H1 (cell line): ENCODE results near the gene NBAS. TPM values are rescaled to one million over a fixed set of nuclear protein-coding genes. Genes with fewer than 3 reads are reported as not detected.

Experiments used
- SRF ChIP-seq: IDR thresholded peaks from 2 replicates; pipeline ENCODE4 v1.6.1; 2011; ENCODE audit warnings: mild to moderate bottlenecking, low read depth, low read length, moderate library complexity
- polyA plus RNA-seq, 7 experiments: library from polyadenylated mRNA; depleted of rRNA in 3 of 7; stranded (reverse) in 5 of 7; unstranded in 2 of 7; fragments of >200 nt in 5 of 7; fragments of 200-250 nt in 2 of 7; gene quantifications; 1 replicate in 5 of 7; 2 replicates in 1 of 7; 4 replicates in 1 of 7; pipeline versions ENCODE4 v1.2.1 to v1.2.3, GENCODE V29; 2011 to 2013; ENCODE audit warnings: missing spikeins in 2 of 7, mixed read lengths in 2 of 7
- total RNA-seq: library from RNA; stranded (reverse); fragmentation: NEBNext Ultra II Directional; extraction: Animal tissue kit (Norgen Biotek cat#: 25700); gene quantifications from 2 replicates; pipeline ENCODE4 v1.2.1, GENCODE V29; 2021

The NBAS gene
- total and polyA plus RNA-seq, 2 of the 8 experiments (the other 6 are each of a cell fraction or from before 2014, with no cell fraction given), result 19.6 to 34.8 TPM

DNA sequence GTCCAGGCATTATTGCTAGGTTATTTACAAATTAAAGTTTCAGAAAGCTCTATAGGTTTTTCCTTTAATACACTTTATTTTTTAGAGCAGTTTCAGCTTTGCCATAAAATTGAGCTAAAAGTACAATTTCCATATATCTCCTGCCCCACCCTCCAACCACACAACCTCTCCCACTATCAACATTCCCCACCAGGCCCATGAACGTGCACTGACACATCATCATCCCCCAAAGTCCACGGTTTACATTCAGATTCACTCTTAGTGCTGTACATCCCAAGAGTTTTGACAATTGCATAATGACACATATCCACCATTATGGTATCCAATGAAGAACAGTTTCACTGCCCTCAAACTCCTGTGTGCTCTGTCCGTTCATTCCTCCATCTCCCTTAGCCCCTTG lies 139.4 kb downstream of the NBAS start (continued):
- no peak for TF ChIP-seq SRF
